HG03558 (cell line): ENCODE data around the gene TDRD10.

Source experiments
- ATAC-seq: cut with Tn5 transposase; IDR thresholded peaks from one replicate; pipeline ENCODE4 v1.9.1; 2021; ENCODE audit warnings: moderate number of reproducible peaks; ENCODE audit not compliant: unreplicated experiment; ENCODE audit errors: extremely low read depth

TDRD10 gene

GRCh38 chr1:154573168-154573510, 71.1 kb downstream of the TDRD10 start:
- ATAC-seq, result no peak

- ATAC-seq, result no peak
Observed at GRCh38 chr1:154574716-154575115, 72.7 kb downstream of the TDRD10 start.

- no peak for ATAC-seq
Observed at GRCh38 chr1:154575147-154575927, 73.3 kb downstream of the TDRD10 start.

GRCh38 chr1:154575951-154576566, 74.0 kb downstream of the TDRD10 start:
- ATAC-seq, result no peak

- ATAC-seq, result no peak
Observed at GRCh38 chr1:154577346-154578057, 75.5 kb downstream of the TDRD10 start.

- no peak for ATAC-seq
Observed at GRCh38 chr1:154578058-154578418, 76.0 kb downstream of the TDRD10 start.

- no peak for ATAC-seq
Observed at GRCh38 chr1:154579374-154579773, 77.4 kb downstream of the TDRD10 start.

- no peak for ATAC-seq
Observed at GRCh38 chr1:154581766-154582165, 79.7 kb downstream of the TDRD10 start.

GRCh38 chr1:154582885-154583284, 80.9 kb downstream of the TDRD10 start:
- no peak for ATAC-seq

GRCh38 chr1:154583773-154584172, 81.8 kb downstream of the TDRD10 start:
- no peak for ATAC-seq

GRCh38 chr1:154584267-154584994, 82.4 kb downstream of the TDRD10 start:
- ATAC-seq, result no peak

GRCh38 chr1:154586231-154586630, 84.2 kb downstream of the TDRD10 start:
- ATAC-seq, result no peak

GRCh38 chr1:154586641-154587040, 84.6 kb downstream of the TDRD10 start:
- no peak for ATAC-seq

GRCh38 chr1:154589780-154590179, 87.8 kb downstream of the TDRD10 start:
- no peak for ATAC-seq

GRCh38 chr1:154590756-154591155, 88.7 kb downstream of the TDRD10 start:
- ATAC-seq, result no peak

GRCh38 chr1:154591206-154591605, 89.2 kb downstream of the TDRD10 start:
- no peak for ATAC-seq

- no peak for ATAC-seq
Observed at GRCh38 chr1:154593390-154593789, 91.4 kb downstream of the TDRD10 start.

GRCh38 chr1:154594811-154595210, 92.8 kb downstream of the TDRD10 start:
- no peak for ATAC-seq

- no peak for ATAC-seq
Observed at GRCh38 chr1:154595621-154596020, 93.6 kb downstream of the TDRD10 start.
